GM19023 (cell line): ENCODE results near the gene GALNTL6.

ENCODE experiments used
- ATAC-seq: cut with Tn5 transposase; IDR thresholded peaks from one replicate; pipeline ENCODE4 v1.9.1; 2021; ENCODE audit warnings: mild to moderate bottlenecking, moderate library complexity; ENCODE audit not compliant: unreplicated experiment

The GALNTL6 gene

GRCh38 chr4:171876636-171877035 is 63.4 kb downstream of the GALNTL6 start:
- ATAC-seq, result no peak

GRCh38 chr4:171880136-171880535 is 66.9 kb downstream of the GALNTL6 start:
- ATAC-seq, result no peak

- ATAC-seq, result no peak
Observed at GRCh38 chr4:171889681-171890080, 76.5 kb downstream of the GALNTL6 start.

- peak; percentile 75 for ATAC-seq
Observed at GRCh38 chr4:171891038-171891437, 77.8 kb downstream of the GALNTL6 start.

GRCh38 chr4:171896426-171896825 is 83.2 kb downstream of the GALNTL6 start:
- ATAC-seq, result no peak

GRCh38 chr4:171919314-171919713 is 106.1 kb downstream of the GALNTL6 start:
- no peak for ATAC-seq

GRCh38 chr4:171920901-171921300 is 107.7 kb downstream of the GALNTL6 start:
- ATAC-seq, result no peak

GRCh38 chr4:171924746-171925376 is 111.7 kb downstream of the GALNTL6 start:
- ATAC-seq, result no peak

- no peak for ATAC-seq
Observed at GRCh38 chr4:171928336-171928735, 115.1 kb downstream of the GALNTL6 start.

- ATAC-seq, result no peak
Observed at GRCh38 chr4:171929477-171929876, 116.3 kb downstream of the GALNTL6 start.

GRCh38 chr4:171929907-171930306 is 116.7 kb downstream of the GALNTL6 start:
- no peak for ATAC-seq

- no peak for ATAC-seq
Observed at GRCh38 chr4:171932238-171932637, 119.0 kb downstream of the GALNTL6 start.

- ATAC-seq, result no peak
Observed at GRCh38 chr4:171940656-171941055, 127.5 kb downstream of the GALNTL6 start.

GRCh38 chr4:171947400-171947799 is 134.2 kb downstream of the GALNTL6 start:
- ATAC-seq, result no peak

GRCh38 chr4:171948038-171948437 is 134.8 kb downstream of the GALNTL6 start:
- no peak for ATAC-seq

- ATAC-seq, result no peak
Observed at GRCh38 chr4:171954650-171955049, 141.4 kb downstream of the GALNTL6 start.

GRCh38 chr4:171956678-171957077 is 143.5 kb downstream of the GALNTL6 start:
- no peak for ATAC-seq

GRCh38 chr4:171962110-171962509 is 148.9 kb downstream of the GALNTL6 start:
- ATAC-seq, result no peak

- no peak for ATAC-seq
Observed at GRCh38 chr4:171966356-171966755, 153.2 kb downstream of the GALNTL6 start.

- ATAC-seq, result no peak
Observed at GRCh38 chr4:171978216-171978615, 165.0 kb downstream of the GALNTL6 start.

- ATAC-seq, result no peak
Observed at GRCh38 chr4:171979461-171979860, 166.3 kb downstream of the GALNTL6 start.

- no peak for ATAC-seq
Observed at GRCh38 chr4:171981185-171981584, 168.0 kb downstream of the GALNTL6 start.
